ENCODE results near the gene RBM10. TPM values are rescaled to one million over a fixed set of nuclear protein-coding genes. Genes with fewer than 3 reads are reported as not detected.

The RBM10 gene
- total and polyA plus RNA-seq, 2 donors (not counting 3 experiments of a cell fraction or from before 2014, with no cell fraction given) = 37.3 to 51.5 TPM

GRCh38 chrX:47146936-47147859 lies 2.2 kb downstream of the RBM10 start:
- intact Hi-C loops (cut with micrococcal nuclease) = no loop called here
- Histone ChIP-seq H3K4me3 (replicated peaks in 1 of 3; ENCODE audit: insufficient read depth in 1 of 3, low read depth in 1 of 3, low read length in 3 of 3) (peak overlapping the region in 2 of 3 experiments; percentile 84 to 92), H4K20me1 (replicated peaks; ENCODE audit: control insufficient read depth, extremely low read depth, insufficient read depth, low read length) (no peaks in the 10 kb centered on the region), H3K9me1 (replicated peaks; ENCODE audit: control insufficient read depth, extremely low read depth, insufficient read depth, low read length) (no peaks in the 10 kb centered on the region), H3K9me3 (replicated peaks; ENCODE audit: control insufficient read depth, insufficient read depth, low read length) (no peaks in the 10 kb centered on the region), H3K4me1 (ENCODE audit: control insufficient read depth, extremely low read depth, insufficient read depth, low read length) (peaks cover 17% of the 10 kb centered on the region), H3K4me2 (ENCODE audit: insufficient read depth, low read length) (peak overlapping the region; percentile 87), H3K27me3 (ENCODE audit: control insufficient read depth in 2 of 2, insufficient read depth in 2 of 2, low read length in 2 of 2) (no peaks in the 10 kb centered on the region), H3K27ac (ENCODE audit: insufficient read depth, low read depth, low read length) (no peak overlapping the region), H3K79me2 (ENCODE audit: control insufficient read depth, insufficient read depth, low read length) (peaks cover 79% of the 10 kb centered on the region), H3K9ac (replicated peaks; ENCODE audit: extremely low read depth, insufficient read depth, low read length) (no peak overlapping the region), H2AFZ (ENCODE audit: low read depth, low read length) (no peak overlapping the region), H3K36me3 (ENCODE audit: control insufficient read depth in 2 of 2, extremely low read depth in 1 of 2, insufficient read depth in 2 of 2, low read length in 2 of 2) (no peaks in the 10 kb centered on the region)
- ChIA-PET POLR2A (no interaction called here), CTCF (no interaction called here)
- DNase-seq (ENCODE audit: low read depth, low spot score) (no peak), FAIRE-seq (no peak)
- dilution Hi-C loops (cut with MboI; ENCODE audit: extremely low pct_ligation_motif_present, low sequenced_read_pairs) = no loop called here
- TF ChIP-seq GATA2 (IDR thresholded peaks at IDR 0.05; ENCODE audit: insufficient read depth, insufficient read length, low read depth, low read length) = no peak
- no peak for TF ChIP-seq JUN (IDR thresholded peaks at IDR 0.05; ENCODE audit: borderline replicate concordance, insufficient read depth, insufficient read length, low read depth)
- TF ChIP-seq MYC (IDR thresholded peaks at IDR 0.05; ENCODE audit: low read depth, low read length) = no peak
- no TSS peak for BruUV-seq (replicated peaks)

GRCh38 chrX:47148946-47149345 lies 3.9 kb downstream of the RBM10 start:
- intact Hi-C loops (cut with micrococcal nuclease) = no loop called here
- POLR2A ChIA-PET = no interaction called here

More at GRCh38 chrX:47148946-47149345, 3.9 kb downstream of the RBM10 start:
- peak overlapping the region; percentile 51 for H3K27ac ChIP-seq (ENCODE audit: insufficient read depth, low read depth, low read length)
- H3K9me1 ChIP-seq (replicated peaks; ENCODE audit: control insufficient read depth, extremely low read depth, insufficient read depth, low read length) = no peaks in the 10 kb centered on the region
- dilution Hi-C loops (cut with MboI; ENCODE audit: extremely low pct_ligation_motif_present, low sequenced_read_pairs) = no loop called here
- FAIRE-seq (no peak), DNase-seq (ENCODE audit: low read depth, low spot score) (peak; percentile 68)
- TF ChIP-seq GATA2 (IDR thresholded peaks at IDR 0.05; ENCODE audit: insufficient read depth, insufficient read length, low read depth, low read length) (no peak), CTCF (IDR thresholded peaks at IDR 0.05; ENCODE audit: extremely low read depth in 1 of 2, insufficient read depth in 1 of 2, low read depth in 1 of 2, low read length in 2 of 2) (no peak), FOS (IDR thresholded peaks at IDR 0.05; ENCODE audit: borderline replicate concordance, insufficient read depth, low read length) (no peak), EZH2 (IDR thresholded peaks at IDR 0.05; ENCODE audit: borderline replicate concordance, low read depth, low read length, severe bottlenecking) (no peak), POLR2AphosphoS5 (IDR thresholded peaks at IDR 0.05; ENCODE audit: insufficient read depth, low read depth, low read length) (no peak), JUN (IDR thresholded peaks at IDR 0.05; ENCODE audit: borderline replicate concordance, insufficient read depth, insufficient read length, low read depth) (no peak), POLR2A (IDR thresholded peaks at IDR 0.05; ENCODE audit: low read depth, low read length) (no peak)
- no TSS peak for BruUV-seq (replicated peaks)
- no peak overlapping the region for H2AFZ ChIP-seq (ENCODE audit: low read depth, low read length)
- H4K20me1 ChIP-seq (replicated peaks; ENCODE audit: control insufficient read depth, extremely low read depth, insufficient read depth, low read length) = no peaks in the 10 kb centered on the region
- no peaks in the 10 kb centered on the region for H3K9me3 ChIP-seq (replicated peaks; ENCODE audit: control insufficient read depth, insufficient read depth, low read length)
- H3K27me3 ChIP-seq (ENCODE audit: control insufficient read depth in 2 of 2, insufficient read depth in 2 of 2, low read length in 2 of 2) = no peaks in the 10 kb centered on the region
- H3K4me1 ChIP-seq (ENCODE audit: control insufficient read depth, extremely low read depth, insufficient read depth, low read length) = peaks cover 10% of the 10 kb centered on the region
- CTCF ChIA-PET = no interaction called here
- H3K79me2 ChIP-seq (ENCODE audit: control insufficient read depth, insufficient read depth, low read length) = peaks cover 81% of the 10 kb centered on the region
- H3K36me3 ChIP-seq (ENCODE audit: control insufficient read depth in 2 of 2, extremely low read depth in 1 of 2, insufficient read depth in 2 of 2, low read length in 2 of 2) = no peaks in the 10 kb centered on the region
- H3K4me2 ChIP-seq (ENCODE audit: insufficient read depth, low read length) = no peak overlapping the region
- no peak overlapping the region for H3K4me3 ChIP-seq (replicated peaks in 1 of 3; ENCODE audit: insufficient read depth in 1 of 3, low read depth in 1 of 3, low read length in 3 of 3)
- no peak overlapping the region for H3K9ac ChIP-seq (replicated peaks; ENCODE audit: extremely low read depth, insufficient read depth, low read length)

All from endothelial cell of umbilical vein (primary cell).